Middle frontal gyrus (tissue), 1 donor: Measurements from ENCODE around the gene KDM3B.
"Not testable (repeated sequence)": the region's sequence is repeated elsewhere in the genome, so short reads cannot be mapped to it uniquely, and the experiment has no call there.

ENCODE experiments used
- DNase-seq: peaks from one replicate; pipeline ENCODE4 v3.0.0-alpha.2; 2015; ENCODE audit warnings: low spot score; ENCODE audit errors: extremely low spot score

The KDM3B gene, protein sequence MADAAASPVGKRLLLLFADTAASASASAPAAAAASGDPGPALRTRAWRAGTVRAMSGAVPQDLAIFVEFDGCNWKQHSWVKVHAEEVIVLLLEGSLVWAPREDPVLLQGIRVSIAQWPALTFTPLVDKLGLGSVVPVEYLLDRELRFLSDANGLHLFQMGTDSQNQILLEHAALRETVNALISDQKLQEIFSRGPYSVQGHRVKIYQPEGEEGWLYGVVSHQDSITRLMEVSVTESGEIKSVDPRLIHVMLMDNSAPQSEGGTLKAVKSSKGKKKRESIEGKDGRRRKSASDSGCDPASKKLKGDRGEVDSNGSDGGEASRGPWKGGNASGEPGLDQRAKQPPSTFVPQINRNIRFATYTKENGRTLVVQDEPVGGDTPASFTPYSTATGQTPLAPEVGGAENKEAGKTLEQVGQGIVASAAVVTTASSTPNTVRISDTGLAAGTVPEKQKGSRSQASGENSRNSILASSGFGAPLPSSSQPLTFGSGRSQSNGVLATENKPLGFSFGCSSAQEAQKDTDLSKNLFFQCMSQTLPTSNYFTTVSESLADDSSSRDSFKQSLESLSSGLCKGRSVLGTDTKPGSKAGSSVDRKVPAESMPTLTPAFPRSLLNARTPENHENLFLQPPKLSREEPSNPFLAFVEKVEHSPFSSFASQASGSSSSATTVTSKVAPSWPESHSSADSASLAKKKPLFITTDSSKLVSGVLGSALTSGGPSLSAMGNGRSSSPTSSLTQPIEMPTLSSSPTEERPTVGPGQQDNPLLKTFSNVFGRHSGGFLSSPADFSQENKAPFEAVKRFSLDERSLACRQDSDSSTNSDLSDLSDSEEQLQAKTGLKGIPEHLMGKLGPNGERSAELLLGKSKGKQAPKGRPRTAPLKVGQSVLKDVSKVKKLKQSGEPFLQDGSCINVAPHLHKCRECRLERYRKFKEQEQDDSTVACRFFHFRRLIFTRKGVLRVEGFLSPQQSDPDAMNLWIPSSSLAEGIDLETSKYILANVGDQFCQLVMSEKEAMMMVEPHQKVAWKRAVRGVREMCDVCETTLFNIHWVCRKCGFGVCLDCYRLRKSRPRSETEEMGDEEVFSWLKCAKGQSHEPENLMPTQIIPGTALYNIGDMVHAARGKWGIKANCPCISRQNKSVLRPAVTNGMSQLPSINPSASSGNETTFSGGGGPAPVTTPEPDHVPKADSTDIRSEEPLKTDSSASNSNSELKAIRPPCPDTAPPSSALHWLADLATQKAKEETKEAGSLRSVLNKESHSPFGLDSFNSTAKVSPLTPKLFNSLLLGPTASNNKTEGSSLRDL (N-terminal part only)

GRCh38 chr5:138352071-138352721, at the start of gene KDM3B:
KDM3B (plus strand) TSS chr5:138352685; CDS start chr5:138352796, 111 bp downstream.
- DNase-seq: peak; percentile 59

DNA sequence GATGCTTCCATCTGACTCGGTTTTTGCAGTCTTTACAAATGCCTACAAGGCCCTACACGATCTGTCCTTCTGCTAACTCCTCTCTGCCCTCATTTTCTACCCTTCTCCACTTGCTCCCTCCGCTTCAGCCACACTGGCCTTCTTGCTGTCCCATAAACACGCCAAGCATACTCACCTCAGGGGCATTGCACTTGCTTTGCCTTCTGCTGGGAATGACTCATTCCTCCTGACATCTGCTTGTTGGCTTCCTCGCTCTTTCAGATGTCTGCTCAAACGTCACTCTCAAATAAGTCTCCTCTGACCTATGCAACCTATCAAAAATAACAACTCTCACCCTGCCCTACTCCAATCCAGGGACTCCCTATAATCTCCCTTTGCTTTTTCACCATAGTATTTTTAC, 49.1 kb upstream of the KDM3B start:
- DNase-seq: no peak

DNA sequence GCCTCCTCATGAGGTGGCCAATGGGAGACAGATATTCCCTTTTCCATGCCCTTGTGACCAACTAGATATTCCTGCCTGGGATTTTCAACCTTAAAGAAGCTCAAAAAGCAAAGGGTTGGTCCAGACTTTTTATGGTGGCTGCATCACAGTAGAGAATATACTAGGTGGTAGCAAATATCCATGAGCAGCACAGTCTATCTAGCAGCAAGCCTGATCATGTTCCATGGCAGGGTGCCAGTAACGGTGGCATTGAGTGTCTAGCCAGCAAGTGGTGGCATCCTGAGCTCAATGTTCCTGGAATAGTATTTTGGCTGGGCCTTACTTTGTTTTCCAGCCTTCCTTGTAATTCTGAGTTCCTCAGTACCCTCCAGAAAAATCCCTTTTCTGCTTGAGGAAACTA, 46.7 kb upstream of the KDM3B start:
- no peak for DNase-seq

DNA sequence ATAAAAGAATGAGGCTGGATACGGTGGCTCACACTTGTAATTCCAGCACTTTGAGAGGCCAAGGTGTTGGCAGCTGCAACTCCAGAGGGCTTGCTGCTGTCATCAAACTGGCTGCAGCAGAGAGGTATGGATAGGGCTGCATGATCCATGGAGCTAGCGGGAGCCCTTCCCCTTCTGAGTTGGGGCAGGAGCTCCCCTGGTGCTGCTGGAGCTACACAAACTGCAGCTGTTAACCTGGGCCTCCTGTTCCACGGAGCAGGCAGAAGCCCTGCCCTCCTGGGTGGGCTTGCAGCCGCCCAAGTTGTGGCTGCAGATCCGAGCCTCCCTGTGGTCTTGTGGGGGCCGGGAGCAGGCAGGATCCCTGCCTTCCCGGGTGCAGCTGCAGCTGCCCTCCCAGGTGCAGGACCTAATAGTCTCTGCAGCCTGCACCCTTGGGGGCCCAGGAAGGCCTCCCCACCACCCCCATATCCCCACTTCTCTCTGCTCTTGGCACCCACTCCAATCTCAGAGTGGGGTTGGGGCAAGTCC, 36.7 kb upstream of the KDM3B start:
- DNase-seq: no peak

DNA sequence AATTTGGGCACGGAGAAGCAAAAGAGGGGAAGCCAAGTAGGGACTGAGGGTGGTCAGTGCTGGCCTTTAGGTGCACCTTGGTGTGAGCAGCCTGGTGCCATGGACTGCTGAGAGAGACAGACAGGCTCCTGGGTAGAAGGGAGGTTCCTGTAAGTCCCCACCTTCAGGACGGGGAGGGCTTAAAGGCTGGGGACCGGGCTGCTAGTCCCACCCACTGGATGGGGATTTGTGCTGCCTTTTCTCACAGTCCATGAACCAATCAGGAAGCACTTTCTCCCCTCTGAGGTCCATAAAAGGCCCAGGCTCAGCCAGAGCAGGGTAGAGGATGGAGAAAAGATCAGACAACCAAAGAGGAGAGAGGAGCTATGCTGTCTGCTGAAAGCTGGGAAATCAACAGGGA, 36.1 kb upstream of the KDM3B start:
- no peak for DNase-seq

- not testable (repeated sequence) for DNase-seq
Observed at GRCh38 chr5:138318211-138318610, 34.3 kb upstream of the KDM3B start.

DNA sequence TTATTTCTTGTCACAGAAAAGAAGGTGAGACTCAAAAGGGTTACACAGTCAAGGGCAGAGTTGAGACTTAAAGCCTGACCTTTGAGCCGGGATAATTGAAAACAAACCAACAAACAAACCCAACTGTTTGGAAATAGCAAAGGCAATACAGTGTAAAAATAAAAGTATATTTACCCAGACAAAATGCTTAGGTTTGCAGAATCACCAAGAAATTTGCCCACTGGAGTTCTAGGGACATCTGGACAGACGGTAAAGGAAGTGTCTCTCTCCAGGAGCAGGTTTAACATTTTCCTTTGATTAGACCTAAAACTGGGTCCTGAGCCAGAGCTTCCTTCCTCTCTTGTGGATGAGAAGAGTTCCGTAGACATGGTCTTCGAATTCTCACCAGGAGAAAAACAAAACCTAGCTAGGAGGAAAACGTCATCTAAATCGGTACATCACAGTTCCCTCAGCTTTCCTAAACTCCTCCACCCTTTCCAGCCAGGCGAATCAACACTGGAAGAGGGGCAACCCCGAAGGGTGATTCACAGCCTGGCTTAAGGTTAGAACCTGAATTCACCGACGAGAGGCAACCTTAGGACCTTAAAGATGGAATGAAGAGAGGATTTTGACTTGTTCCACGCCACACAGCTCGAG, 21.6 kb upstream of the KDM3B start:
- DNase-seq: no peak

DNA sequence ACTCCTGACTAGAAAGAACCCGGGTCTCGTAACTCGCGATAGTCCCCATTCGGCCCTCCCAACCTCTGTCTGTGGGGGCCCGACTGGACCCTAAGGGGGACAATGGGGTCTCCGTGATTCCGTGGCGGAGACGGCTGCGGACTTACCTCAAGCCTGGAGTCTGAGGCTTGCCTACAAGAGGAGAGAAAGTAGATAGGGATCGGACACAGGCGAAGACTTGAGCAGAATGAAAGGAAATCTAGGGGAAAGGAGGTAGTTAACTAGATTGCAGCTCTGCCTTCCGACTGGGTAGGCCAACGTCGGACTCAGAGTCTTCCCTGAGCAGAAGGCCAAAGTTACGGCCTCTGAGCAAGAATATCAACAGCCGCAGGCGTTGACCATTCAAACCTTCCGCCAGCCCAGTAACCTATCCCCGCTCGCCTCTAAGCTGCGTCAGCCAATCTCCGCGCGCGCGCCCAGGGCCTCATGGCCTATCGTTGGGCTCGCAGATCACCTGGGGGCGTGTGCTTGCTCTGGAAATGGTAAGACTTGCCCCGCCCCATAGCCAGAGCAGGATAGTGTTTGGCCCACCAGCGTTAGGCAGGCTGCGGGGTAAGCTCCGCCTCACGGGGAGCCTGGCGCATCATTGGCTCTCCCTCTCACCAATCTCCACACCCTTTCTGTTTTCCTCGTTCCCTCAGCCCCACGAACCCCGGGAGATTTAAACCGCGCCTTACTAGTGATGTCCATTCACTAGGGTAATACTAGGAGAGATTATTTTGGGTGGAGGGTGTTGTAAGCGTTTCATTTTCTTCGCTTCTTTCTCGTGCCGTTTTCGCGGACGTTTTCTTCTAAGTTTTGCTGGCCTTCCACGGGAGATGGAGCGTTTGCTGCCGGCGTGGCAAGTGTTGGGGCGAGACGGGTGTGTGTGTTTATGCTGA, 20.8 kb upstream of the KDM3B start, which contains the start of gene CDC25C:
Gene CDC25C, minus strand, starts transcription at position 356 of the 920 bp plus-strand sequence. CDS start 624 bp downstream, outside the sequence.
- DNase-seq: peak; percentile 94

DNA sequence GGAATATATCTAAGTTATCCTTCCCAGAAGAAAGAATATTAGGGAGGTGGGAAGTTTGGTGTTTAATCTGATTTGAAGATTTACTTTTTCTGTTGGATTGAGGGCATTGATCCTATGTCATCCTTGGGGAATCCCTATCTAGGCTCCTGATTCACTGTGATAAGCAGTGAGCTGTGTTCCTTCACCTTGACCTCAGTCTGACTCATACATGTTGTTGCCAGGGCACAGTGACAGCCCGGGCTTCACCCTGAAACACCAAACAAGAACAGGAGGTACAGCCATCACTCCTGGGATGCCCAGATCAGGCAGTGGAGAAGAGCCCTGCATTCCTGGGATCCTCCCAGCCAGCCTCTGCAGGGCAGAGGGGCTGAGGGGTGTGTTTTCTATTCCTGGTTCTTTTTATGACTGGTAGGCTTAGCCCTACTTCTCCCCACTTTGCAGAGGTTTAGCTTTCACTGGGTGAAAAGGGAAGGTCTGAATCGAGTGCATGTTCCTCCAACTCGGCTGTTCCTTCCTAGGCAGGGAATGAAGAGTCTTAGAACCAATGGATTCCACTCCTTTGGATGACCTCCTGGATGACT, 17.5 kb upstream of the KDM3B start:
- no peak for DNase-seq

- peak; percentile 64 for DNase-seq
Observed at GRCh38 chr5:138336952-138337684, 15.4 kb upstream of the KDM3B start.

DNA sequence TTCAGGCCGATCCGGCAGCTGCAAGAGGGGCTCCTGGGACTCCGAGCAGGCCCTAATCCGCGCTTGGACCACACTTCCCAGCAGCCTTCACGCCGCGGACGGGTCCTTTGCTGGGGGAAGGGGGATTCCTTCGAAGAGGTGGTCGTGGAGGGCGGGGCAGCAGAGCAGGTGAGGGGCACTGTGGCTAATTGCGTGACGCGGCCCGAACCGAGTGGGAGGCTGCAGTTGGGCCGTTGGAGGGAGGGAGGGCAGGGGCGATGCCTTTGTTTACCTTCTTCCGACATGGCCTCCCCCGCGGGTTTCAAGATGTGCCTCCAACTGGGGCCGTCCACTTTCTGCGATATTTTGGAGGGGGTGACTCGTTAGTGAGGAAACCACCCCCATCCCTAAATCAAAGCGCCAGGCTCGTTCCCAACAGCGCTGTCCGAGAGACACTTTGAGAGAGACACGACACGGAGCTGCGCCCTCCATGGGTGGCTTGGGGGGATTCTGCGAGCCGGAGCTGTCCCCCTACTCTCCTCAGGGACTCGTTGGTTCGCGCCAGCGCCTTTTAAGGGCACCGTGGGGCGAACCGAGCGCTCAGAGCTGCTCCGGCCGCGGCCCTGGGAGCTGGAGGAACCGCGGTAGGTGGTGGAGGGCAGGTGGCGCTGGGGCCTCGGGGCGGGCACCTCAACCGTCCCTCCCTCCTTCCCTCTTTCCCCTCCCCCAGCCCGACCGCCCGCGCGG, 14.6 kb upstream of the KDM3B start, which contains the start of gene FAM53C:
Gene FAM53C, plus strand, starts transcription at position 582 of the 726 bp plus-strand sequence. CDS start 3,070 bp downstream, outside the sequence.
- peak; percentile 85 for DNase-seq

DNA sequence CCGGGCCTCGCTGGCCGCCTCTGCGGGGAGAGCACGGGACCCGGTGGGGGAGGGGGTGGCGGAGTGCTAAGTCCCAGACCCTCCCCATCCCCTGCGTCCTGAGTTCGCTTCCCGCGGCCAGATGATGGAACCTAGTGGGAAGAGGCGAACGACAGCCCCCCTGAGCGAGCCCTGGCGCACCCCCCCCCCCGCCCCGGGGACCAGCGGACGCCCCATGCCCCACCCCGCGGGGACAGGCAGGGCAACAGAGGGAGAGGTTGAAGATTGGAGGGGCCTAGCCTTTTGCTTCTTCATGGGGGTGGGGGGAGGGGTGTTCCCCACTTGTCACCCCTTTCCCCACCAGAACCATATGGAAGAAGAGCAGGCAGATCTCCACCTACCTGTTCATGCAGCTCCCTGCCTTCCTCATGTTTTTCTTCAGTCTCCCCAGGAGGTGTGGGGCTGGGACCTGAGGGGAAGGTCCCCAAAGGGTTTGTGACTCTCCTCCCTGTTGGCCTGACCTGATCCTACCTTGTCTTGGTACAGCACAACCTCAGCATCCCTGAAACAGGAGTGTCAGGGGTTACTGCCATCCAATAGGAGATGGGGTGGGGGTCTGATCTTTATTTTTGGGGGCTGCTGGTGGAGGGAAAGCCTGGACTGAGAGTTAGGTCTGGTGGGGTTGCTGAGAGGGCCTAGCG, 13.9 kb upstream of the KDM3B start:
- no peak for DNase-seq

- DNase-seq: no peak
Observed at GRCh38 chr5:138339091-138339456, 13.4 kb upstream of the KDM3B start.

DNA sequence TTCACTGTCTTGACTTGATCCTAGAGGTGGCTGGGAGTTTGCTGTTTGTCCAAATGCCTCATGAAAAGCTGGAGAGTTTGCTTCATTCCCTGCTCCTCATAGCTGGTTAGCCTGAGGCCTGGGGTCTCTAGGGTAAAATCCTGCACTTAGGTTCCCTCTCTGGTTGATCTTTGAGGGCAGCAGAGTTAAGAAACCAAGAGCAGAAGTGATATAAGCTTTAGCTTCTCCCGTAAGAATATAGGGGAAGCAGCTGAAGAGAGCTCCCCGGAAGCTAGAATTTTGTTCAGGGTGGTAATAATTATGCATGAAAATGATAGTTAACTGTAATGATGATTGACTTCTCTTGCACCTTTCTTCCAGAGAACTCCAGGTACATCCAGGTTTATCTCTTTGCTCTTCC, 13.0 kb upstream of the KDM3B start:
- DNase-seq: no peak

DNA sequence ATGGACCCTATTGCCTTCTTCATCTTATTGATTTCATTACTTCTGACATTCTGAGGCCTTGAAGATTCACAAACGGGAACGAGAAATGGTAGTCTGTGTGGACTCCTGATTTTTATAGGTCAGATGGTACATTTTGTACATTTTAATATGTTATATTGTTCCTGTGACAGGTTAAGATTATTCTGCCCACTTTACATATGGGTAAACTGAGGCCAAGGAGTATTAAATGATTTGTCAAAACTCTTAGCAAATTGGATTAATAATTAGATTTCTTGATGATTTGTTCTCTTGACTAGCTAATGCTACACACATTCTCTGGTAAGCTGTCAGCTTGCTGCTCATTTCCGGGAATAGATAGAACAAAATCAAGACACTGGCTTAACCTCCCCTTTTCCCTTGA, 12.5 kb upstream of the KDM3B start:
- no peak for DNase-seq

DNA sequence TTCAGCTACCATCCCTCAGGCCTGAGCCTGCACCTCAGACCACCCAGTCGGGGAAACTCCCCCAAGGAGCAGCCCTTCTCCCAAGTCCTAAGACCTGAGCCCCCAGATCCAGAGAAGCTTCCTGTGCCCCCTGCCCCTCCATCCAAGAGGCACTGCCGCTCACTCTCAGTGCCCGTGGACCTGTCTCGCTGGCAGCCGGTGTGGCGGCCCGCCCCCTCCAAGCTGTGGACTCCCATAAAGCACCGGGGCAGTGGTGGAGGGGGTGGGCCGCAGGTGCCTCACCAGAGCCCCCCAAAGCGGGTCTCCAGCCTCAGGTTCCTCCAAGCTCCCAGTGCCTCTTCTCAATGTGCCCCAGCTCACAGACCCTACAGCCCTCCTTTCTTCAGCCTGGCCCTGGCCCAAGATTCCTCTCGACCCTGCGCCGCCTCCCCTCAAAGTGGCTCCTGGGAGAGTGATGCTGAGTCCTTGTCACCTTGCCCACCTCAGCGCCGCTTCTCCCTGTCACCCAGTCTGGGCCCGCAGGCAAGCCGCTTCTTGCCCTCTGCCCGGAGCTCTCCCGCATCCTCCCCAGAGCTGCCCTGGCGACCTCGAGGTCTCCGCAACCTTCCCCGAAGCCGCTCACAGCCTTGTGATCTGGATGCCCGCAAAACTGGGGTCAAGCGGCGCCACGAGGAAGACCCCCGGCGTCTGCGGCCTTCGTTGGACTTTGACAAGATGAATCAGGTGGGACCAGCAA, 7.4 kb upstream of the KDM3B start:
- DNase-seq: no peak
